ENCODE measurements around the gene COL4A6.
A peak's percentile ranks its signal among the peaks of the same experiment; 100 is the strongest.

GRCh38 chrX:108245462-108245861 lies 192.8 kb downstream of the COL4A6 start:
- TF ChIP-seq CTCF (conservative IDR thresholded peaks at IDR 0.05; ENCODE audit: low read length) (0 out of 2 replicates have a peak, but pooled peaks have one; percentile 34), EZH2phosphoT487 (IDR thresholded peaks at IDR 0.05; ENCODE audit: borderline replicate concordance, low read depth, low read length) (no peak)

Data from OCI-LY7 (cell line).